ENCODE measurements around the gene HOATZ.
A peak's percentile ranks its signal among the peaks of the same experiment; 100 is the strongest.

Gene HOATZ

GRCh38 chr11:111573821-111574249, 59.3 kb downstream of the HOATZ start:
- Histone ChIP-seq H3K9ac (ENCODE audit: low read length) (no peak overlapping the region; the same call in 1 of the 2 replicates), H3K4me3 (ENCODE audit: low read length) (peak overlapping the region; percentile 72), H2AFZ (ENCODE audit: low read depth, low read length) (peak overlapping the region; percentile 66; the same call in 1 of the 2 replicates), H3K27me3 (ENCODE audit: low read depth, low read length) (0 out of 2 replicates have a peak, but pooled peaks cover 6% of the 10 kb centered on the region), H3K4me2 (ENCODE audit: low read length) (peak overlapping the region; percentile 58), H3K4me1 (ENCODE audit: low read length) (peaks cover 20% of the 10 kb centered on the region), H3K36me3 (replicated peaks; ENCODE audit: low read depth, low read length) (no peaks in the 10 kb centered on the region), H3K79me2 (ENCODE audit: low read length) (no peaks in the 10 kb centered on the region), H3K27ac (ENCODE audit: low read length) (no peak overlapping the region), H3K9me3 (ENCODE audit: insufficient read depth, low read length) (no peaks in the 10 kb centered on the region), H4K20me1 (ENCODE audit: insufficient read depth, low read length) (no peaks in the 10 kb centered on the region)
- TF ChIP-seq EZH2phosphoT487 (IDR thresholded peaks at IDR 0.05; ENCODE audit: low read depth), result no peak
- TF ChIP-seq CTCF (IDR thresholded peaks at IDR 0.05; ENCODE audit: low read depth, low read length), result no peak

GRCh38 chr11:111574373-111575225, 60.0 kb downstream of the HOATZ start:
- Histone ChIP-seq H3K4me1 (ENCODE audit: low read length) (peaks cover 20% of the 10 kb centered on the region), H2AFZ (ENCODE audit: low read depth, low read length) (peak overlapping the region; percentile 66)

GRCh38 chr11:111575740-111576139, 61.2 kb downstream of the HOATZ start:
- H3K4me3 ChIP-seq (ENCODE audit: low read length), result no peak overlapping the region
- H3K4me2 ChIP-seq (ENCODE audit: low read length), result no peak overlapping the region

More at GRCh38 chr11:111574373-111575225, 60.0 kb downstream of the HOATZ start:
- no peaks in the 10 kb centered on the region for H3K79me2 ChIP-seq (ENCODE audit: low read length)
- peak overlapping the region; percentile 72 for H3K4me3 ChIP-seq (ENCODE audit: low read length)
- no peaks in the 10 kb centered on the region for H3K9me3 ChIP-seq (ENCODE audit: insufficient read depth, low read length)
- no peaks in the 10 kb centered on the region for H3K36me3 ChIP-seq (replicated peaks; ENCODE audit: low read depth, low read length)
- no peak overlapping the region for H3K27ac ChIP-seq (ENCODE audit: low read length)
- no peaks in the 10 kb centered on the region for H4K20me1 ChIP-seq (ENCODE audit: insufficient read depth, low read length)
- H3K27me3 ChIP-seq (ENCODE audit: low read depth, low read length), result 0 out of 2 replicates have a peak, but pooled peaks cover 6% of the 10 kb centered on the region
- H3K9ac ChIP-seq (ENCODE audit: low read length), result peak overlapping the region; percentile 33
- H3K4me2 ChIP-seq (ENCODE audit: low read length), result peak overlapping the region; percentile 58
- TF ChIP-seq CTCF (IDR thresholded peaks at IDR 0.05; ENCODE audit: low read depth, low read length) (peak; percentile 60), EZH2phosphoT487 (IDR thresholded peaks at IDR 0.05; ENCODE audit: low read depth) (no peak)

More at GRCh38 chr11:111575740-111576139, 61.2 kb downstream of the HOATZ start:
- no peak overlapping the region for H3K9ac ChIP-seq (ENCODE audit: low read length)
- no peaks in the 10 kb centered on the region for H3K79me2 ChIP-seq (ENCODE audit: low read length)
- peaks cover 20% of the 10 kb centered on the region for H3K4me1 ChIP-seq (ENCODE audit: low read length)
- H3K36me3 ChIP-seq (replicated peaks; ENCODE audit: low read depth, low read length), result no peaks in the 10 kb centered on the region
- no peaks in the 10 kb centered on the region for H3K9me3 ChIP-seq (ENCODE audit: insufficient read depth, low read length)
- H3K27me3 ChIP-seq (ENCODE audit: low read depth, low read length), result 0 out of 2 replicates have a peak, but pooled peaks cover 6% of the 10 kb centered on the region
- TF ChIP-seq CTCF (IDR thresholded peaks at IDR 0.05; ENCODE audit: low read depth, low read length) (no peak), EZH2phosphoT487 (IDR thresholded peaks at IDR 0.05; ENCODE audit: low read depth) (no peak)
- no peaks in the 10 kb centered on the region for H4K20me1 ChIP-seq (ENCODE audit: insufficient read depth, low read length)
- no peak overlapping the region for H2AFZ ChIP-seq (ENCODE audit: low read depth, low read length)
- H3K27ac ChIP-seq (ENCODE audit: low read length), result no peak overlapping the region
